GOT3 (cell line): ENCODE results near the gene KNCN.

Experiments used
- DNase-seq: peaks from one replicate; lab custom pipeline; 2025; ENCODE audit warnings: mixed read lengths; lab: John Stamatoyannopoulos, UW

The KNCN gene

DNA sequence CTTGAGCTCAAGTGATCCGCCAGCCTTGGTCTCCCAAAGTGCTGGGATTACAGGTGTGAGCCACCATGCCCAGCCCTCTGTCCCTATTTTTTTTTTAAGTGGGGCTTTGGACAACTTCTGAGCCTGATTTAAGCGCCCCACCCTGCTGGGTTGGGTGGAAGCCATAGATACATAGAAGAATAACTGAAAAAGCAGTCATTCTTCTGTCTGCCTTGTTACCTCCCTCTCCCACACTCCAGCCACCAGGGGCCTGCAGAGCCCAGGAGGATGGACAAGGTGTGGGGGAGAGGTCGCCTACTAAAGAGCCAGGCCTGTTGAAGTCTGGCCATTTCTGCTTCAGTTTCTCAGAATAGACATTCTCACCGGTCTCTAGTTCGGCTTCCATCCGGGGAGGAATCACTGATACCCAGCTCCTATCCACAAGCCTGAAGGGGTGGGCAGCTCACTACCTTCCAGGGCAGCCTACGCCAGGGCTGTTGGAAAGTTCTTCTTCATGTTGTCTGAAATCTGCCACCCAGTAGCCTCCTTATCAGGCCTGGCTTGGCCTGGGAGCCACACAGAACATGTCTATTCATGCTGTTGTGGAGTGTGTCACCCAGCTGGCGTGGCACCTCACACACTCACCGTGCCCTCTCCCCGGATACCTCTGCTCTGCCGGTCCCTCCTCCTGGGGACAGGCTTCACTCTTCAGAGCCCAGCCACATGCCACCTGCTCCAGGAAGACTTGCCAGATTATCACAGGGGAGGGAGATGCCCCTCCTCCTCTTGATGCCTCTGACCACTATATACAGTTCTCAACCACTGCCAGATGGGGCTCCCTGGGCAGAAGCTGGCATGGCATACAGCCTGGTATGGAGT is 27.7 kb downstream of the KNCN start:
- DNase-seq, result no peak

DNA sequence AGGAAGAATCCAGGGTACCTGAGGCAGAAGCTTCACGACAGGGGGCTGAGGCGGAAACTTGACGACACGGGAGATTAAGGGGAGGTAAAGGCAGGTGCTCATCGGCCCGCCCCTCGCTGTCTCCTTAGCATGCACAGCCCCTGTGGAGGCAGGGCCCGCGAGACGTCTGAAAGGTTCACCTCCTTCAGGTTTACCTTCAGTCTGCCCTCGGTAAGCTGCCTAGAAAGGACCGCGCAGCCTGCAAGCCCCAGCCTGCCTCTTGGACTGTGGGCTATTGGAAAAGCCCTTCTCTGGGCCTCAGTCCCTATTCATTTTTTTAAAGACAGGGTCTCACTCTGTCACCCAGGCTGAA is 28.5 kb downstream of the KNCN start:
- no peak for DNase-seq

DNA sequence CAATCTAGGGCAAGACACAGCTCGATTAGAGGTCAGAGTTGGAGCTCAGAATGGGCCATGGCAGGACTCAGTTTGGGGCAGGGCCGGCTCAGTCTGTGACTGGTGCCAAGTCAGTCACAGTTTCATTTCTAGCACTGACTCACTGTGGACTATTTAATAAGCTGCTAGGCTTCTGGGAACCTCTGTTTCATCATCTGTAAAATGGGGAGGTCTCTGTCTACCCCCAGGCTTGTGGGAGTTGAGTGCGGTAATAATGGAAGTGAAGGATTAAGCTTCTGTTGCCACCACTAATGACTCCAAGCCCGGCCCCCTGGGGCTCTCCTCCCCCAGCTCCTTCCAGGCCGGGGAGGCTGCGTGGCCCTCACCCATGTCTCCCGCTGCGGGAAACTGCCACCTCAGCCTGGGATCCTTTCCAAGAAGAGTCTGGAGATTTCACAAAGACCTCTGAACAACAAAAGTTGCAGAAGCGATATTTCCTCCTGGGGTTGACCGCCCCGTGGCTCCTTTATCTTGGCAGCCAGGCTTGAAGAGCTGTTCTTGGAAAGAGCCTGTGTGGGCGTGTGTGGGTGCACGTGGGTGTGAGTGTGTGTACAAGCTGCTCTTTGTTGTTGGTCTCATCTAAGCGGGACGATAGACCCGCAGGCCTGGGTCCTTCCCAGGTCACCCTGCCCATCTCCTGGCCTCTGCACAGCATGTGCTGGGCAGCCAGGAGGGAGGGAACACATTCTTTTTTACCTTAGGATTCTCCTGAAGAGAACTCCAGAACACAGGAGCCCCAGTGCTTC is 29.1 kb downstream of the KNCN start:
- DNase-seq, result peak; percentile 49

- no peak for DNase-seq
Observed at GRCh38 chr1:46521414-46521813, 30.0 kb downstream of the KNCN start.

DNA sequence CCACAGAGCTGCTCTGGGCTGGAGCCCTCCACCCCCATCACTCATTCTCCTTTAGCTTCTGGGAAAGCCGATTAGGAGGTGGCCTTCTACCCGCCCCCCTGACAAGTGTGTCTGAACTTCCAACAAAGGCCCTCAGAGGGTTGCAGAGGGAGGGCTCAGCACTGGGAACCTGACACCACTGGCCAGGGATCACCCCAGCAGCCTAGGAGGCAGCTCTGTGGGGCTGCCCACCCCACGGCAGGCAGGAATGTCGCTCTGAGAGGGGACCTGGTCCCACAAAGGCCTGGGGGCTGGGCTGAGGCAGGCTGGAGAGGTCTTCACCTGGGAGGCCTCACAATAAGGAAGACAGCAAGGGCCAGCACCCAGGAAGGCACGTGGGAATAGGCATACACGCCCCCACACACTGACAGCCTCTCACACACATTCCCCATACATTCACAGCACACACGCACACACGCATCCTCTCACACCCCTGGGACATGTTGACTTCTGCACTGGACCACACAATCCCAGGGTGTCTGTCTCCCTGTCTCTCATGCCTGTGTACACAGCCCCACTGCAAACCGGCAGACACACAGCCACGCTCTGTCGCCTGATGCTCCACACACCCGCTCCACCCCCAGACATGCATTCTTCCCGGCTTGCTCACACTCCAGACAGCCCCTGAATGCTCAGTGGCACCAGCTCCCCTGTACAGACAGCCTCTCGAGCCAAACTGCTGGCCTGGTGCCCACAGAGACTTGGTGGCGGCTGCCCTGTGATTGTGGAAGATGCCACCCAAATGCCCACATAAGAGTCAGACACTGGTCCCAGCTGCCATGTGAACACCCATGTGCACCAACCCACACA is 31.2 kb downstream of the KNCN start:
- DNase-seq, result no peak

GRCh38 chr1:46519209-46519608 is 32.2 kb downstream of the KNCN start:
- DNase-seq, result no peak

- DNase-seq, result no peak
Observed at GRCh38 chr1:46517932-46518498, 33.4 kb downstream of the KNCN start.

GRCh38 chr1:46517010-46517600 is 34.3 kb downstream of the KNCN start:
- DNase-seq, result no peak

GRCh38 chr1:46516200-46516950 is 35.1 kb downstream of the KNCN start:
- no peak for DNase-seq

DNA sequence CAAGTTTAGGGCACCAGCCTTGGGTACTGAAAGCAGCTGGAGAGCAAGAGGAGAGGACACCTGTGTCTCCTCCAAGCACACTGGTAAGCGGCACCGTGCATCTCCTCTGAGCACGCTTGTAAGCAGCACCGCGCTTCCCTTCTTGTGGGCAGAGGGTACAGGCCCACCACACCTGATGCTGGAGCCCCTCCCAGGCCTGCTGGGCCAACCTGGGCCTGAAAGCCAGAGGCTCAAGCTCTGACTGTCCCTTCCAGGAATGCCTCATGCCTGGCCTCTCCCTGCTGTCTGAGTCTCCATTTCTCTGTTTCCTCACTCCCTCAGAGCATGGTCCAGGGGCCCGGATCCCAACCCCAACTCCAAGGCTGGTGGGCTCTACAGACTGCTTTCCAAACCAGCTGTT is 35.9 kb downstream of the KNCN start:
- no peak for DNase-seq

DNA sequence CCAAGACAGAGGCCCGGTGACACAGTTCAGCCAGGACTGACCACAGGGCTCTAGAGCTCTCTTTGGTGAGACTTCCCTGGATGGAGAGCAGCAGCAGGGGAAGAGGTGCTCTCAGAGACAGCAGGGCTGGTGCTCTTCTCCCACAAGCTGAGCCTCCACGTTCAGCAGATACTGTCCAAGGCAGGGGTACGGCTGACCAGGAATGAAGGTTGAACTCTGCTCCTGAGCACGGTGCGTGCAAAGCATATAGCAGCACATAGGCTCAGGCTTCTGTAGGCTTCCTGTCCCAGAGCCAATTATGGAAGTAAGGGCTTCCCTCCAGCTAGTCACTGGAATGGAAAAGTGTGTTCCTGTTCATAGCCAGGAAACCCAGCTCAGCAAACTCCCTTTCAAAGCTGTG is 37.9 kb downstream of the KNCN start:
- no peak for DNase-seq

GRCh38 chr1:46512792-46513190 is 38.7 kb downstream of the KNCN start:
- DNase-seq, result no peak

DNA sequence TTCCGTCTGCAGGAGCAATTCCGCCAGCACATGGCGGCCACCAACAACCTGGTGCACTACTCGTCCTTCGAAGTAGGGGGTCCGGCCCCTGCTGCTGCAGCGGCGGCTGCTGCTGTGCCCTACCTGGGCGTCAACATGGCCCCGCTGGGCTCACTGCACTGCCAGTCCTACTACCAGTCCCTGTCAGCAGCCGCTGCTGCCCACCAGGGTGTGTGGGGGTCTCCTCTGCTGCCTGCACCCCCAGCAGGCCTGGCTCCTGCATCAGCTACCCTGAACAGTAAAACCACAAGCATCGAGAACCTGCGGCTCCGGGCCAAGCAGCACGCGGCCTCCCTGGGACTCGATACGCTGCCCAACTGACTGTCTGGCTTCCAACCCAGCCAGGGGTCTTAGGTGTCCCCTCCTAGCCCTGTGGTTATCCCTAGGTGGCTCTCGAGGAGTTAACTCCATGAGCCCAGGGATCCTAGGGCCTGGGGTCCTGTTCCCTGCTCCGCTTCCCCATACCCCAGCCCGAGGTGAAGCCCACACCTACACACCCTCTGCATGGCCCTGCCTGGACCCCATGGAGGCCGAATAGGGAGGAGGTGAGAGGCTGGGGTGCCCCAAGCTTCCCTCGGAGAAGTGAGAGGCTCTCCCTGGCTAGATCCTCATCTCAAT is 39.2 kb downstream of the KNCN start:
- DNase-seq, result no peak

DNA sequence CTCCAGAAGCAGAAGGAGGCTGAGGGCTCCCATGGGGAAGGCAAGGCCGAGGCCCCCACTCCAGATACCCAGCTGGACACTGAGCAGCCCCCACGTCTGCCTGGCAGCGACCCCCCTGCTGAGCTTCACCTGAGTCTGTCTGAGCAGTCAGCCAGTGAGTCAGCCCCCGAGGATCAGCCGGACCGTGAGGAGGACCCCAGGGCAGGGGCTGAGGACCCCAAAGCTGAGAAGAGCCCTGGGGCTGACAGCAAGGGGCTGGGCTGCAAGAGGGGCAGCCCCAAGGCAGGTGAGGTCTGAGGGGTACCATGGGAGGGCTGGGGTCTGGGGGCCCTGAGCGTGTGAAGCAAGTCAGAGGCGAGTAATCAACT is 40.5 kb downstream of the KNCN start:
- DNase-seq, result no peak

- no peak for DNase-seq
Observed at GRCh38 chr1:46510341-46510997, 41.0 kb downstream of the KNCN start.

DNA sequence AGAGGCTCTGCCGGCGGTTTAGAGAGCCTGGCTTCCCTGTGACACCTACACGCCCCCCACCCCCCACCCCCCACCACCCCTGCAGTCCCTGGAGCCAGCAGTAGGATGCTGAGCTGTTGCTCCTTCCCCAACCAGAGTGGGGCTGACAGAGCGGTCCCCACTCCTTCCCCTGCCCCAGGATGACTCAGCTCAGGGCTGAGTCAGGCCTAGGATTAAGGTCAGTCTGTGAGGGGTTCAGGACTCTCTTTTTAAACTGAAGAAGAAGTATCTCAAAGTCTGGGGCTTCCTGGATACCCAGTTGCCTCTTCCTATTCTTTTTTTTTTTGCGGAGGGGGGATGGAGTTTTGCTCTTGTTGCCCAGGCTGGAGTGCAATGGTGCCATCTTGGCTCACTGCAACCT is 42.7 kb downstream of the KNCN start:
- DNase-seq, result no peak

- DNase-seq, result no peak
Observed at GRCh38 chr1:46506470-46507219, 44.8 kb downstream of the KNCN start.

DNA sequence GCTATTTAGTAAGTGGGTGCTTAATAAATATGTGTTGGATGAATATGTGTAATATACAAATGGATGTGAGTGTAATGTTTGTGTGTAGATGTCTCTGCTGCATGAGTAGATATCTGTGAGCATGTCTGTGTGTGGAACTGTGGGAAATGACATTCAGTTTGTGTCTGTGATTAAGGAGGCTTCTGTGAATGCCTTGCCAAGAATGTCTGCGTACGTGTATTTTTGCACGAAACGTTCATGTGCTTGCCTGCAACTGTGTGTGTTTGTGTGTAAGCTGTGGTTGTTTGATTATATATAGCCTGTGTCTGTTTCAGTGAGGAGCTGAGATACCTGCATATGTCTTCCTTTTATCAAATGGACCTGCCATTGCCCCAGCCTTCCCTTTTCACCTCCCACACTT is 48.0 kb downstream of the KNCN start:
- DNase-seq, result no peak

GRCh38 chr1:46501528-46501927 is 49.9 kb downstream of the KNCN start:
- no peak for DNase-seq
